HG02884 (cell line): ENCODE results near the gene RPS29.
"Not testable (repeated sequence)": the region's sequence is repeated elsewhere in the genome, so short reads cannot be mapped to it uniquely, and the experiment has no call there.

ENCODE experiments used
- ATAC-seq: cut with Tn5 transposase; IDR thresholded peaks from one replicate; pipeline ENCODE4 v1.9.1; 2021; ENCODE audit warnings: mild to moderate bottlenecking, moderate library complexity; ENCODE audit not compliant: unreplicated experiment

The RPS29 gene

GRCh38 chr14:49598485-49599300, 12.5 kb upstream of the RPS29 start, which contains the start of gene LRR1:
Gene LRR1 (plus strand): TSS chr14:49598940. CDS start chr14:49599021, 81 bp downstream.
- ATAC-seq = peak; percentile 40

DNA sequence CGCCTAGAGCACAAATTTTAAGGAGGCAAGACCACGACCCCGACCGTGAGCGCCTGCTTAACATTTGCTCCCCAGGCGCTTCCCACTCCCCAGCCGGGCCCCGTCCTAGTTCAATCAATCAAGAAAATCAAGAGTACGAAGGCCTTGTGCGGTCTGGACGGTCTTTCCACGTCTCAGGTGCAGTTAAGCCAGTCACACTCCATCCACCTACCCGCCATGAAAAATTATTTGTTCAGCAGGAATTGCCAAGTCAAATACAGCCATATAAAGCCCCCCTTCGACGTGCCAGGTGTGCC, 12.0 kb upstream of the RPS29 start:
- ATAC-seq = no peak

- no peak for ATAC-seq
Observed at GRCh38 chr14:49594347-49595091, 8.3 kb upstream of the RPS29 start.

DNA sequence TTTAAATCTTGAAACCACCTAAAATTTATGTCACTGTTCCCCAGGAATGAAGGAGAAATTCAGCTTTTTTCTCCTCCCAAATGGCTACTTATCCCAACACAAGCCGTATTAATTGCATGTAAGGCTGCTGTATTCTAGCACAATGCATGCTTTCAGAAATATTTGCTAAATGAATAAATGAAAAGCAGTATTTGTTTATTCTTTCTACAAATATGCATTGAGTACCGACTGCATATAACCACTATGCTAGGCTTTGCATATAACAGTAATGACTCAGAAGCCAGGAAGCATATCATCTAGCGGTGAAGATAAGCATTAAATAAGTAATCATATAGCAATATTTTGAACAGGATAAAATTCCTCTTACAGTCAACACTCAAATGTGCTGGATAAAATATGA, 6.8 kb upstream of the RPS29 start:
- no peak for ATAC-seq

GRCh38 chr14:49589387-49589786, 3.2 kb upstream of the RPS29 start:
- ATAC-seq = no peak

DNA sequence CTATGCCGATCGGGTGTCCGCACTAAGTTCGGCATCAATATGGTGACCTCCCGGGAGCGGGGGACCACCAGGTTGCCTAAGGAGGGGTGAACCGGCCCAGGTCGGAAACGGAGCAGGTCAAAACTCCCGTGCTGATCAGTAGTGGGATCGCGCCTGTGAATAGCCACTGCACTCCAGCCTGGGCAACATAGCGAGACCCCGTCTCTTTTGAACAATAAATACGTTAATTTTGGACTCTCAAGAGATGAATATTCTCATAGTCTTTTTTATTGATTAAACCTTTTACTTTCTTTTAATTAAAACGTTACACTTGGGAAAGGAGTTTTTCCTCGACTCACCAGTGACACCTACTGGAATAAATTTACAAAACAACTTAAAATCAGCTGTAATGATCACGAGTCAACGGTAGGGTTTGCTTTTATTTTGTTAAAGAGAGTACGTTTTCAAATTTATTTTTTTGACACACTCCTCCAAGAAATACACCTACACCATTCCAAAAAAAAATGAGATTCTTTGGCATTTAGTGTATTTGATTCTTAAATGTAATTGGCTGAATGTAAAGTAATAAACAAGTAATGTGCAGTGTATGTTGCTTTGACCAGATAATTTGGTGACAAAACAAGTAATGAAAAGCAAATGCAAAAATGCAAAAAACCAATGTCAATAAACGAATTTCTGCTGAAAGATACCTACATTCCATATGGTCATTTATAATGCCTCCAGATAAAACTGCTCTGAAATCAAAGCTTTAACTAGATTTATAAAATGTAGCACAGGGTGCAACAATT, 687 bp upstream of the RPS29 start:
- ATAC-seq = peak; percentile 17

- ATAC-seq = not testable (repeated sequence)
Observed at GRCh38 chr14:49584981-49585640, 1.1 kb downstream of the RPS29 start.

DNA sequence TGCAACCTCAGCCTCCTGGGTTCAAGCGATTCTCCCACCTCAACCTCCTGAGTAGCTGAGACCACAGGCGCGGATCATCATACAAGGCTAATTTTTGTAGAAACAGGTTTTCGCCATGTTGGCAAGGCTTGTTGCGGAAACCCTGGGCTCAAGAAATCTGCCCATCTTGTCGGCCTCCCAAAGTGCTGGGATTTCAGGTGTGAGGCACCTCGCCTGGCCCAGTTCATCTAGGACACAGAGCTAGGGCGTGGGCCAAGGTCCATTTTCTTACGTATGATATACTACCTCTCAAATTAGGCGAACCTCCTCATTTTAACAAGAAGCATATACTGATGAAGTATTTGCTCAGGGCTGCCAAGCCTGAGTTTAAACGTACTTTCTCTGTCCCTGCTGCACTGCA, 2.1 kb downstream of the RPS29 start:
- ATAC-seq = no peak

GRCh38 chr14:49583629-49584028, 2.6 kb downstream of the RPS29 start:
- no peak for ATAC-seq

- no peak for ATAC-seq
Observed at GRCh38 chr14:49582113-49582977, 3.8 kb downstream of the RPS29 start.

DNA sequence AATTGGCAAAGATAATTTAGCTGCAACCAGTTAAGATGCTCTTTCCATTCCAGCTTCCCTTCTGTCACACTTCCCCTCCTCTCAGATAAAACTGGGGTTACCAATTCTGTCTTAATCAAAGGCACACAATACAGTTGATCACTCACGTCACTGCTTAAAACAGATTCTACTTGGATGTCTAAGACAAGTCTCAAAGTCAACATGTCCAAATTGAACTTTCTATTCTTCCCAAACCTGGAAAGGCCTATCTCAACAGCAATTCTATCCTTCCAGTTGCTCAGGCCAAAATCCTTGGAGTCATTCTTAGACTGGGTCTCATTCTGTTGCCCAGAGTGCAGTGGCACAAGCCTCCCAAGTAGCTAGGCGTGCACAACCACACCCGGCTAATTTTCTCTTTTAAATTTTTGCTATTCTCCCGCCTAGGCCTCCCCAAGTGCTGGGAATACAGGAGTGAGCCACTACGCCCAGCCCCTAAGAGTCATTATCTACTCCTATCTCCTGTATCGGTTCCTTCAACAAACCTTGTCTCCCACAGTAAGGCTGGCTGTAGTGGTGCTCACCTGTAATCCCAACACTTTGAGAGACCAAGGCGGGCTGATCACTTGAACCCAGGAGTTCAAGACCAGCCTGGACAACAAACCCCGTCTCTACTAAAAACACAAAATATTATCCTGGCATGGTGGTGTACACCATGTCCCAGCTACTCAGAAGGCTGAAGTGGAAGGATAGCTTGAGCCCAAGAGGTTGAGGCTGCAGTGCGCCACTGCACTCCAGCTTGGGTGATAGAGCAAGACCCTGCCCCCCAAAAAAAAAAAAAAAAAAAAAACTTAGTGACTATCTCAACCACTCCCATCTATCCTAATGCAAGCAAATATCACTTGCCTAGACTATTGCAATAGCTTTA, 4.7 kb downstream of the RPS29 start:
- no peak for ATAC-seq

DNA sequence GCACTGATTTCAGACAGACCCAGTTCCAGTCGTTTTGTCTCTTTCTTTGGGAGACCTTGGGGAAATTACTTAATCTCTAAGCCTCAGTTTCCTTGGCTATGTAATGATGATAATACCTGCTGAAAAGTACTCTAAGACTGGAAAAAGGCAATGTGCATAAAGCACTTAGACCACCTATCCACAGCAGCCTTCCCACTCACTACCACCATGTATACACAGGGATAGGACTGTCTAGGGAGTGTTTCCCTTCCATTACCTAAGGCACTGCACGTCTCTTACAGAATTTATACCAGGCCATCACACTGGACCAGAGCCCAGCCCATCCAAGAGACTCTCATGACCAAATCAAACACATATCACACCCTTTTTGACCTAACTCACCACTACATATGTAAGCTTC, 6.3 kb downstream of the RPS29 start:
- no peak for ATAC-seq

GRCh38 chr14:49578141-49578540, 8.0 kb downstream of the RPS29 start:
- no peak for ATAC-seq

- no peak for ATAC-seq
Observed at GRCh38 chr14:49574038-49574437, 12.1 kb downstream of the RPS29 start.

- ATAC-seq = no peak
Observed at GRCh38 chr14:49569281-49569680, 16.9 kb downstream of the RPS29 start.

GRCh38 chr14:49566714-49567113, 19.5 kb downstream of the RPS29 start:
- no peak for ATAC-seq

- no peak for ATAC-seq
Observed at GRCh38 chr14:49559979-49560768, 26.0 kb downstream of the RPS29 start.

DNA sequence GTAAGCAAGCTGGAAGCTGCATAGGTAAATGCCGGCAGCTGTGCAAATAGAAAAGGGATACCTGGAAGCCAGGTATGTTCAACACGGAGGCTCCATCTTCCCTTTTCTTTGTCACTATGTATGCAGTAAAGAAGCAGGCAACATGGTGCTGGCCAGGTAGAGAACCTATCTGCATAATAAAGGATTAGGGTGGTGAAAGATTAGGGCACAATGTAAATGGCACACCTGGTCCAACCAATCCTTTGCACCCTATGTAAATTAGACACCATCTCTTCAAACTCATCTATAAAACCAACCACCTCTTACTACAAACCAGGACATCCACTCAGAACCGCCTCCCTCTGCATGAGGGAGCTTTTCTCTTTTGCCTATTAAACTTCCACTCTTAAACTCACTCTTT, 32.3 kb downstream of the RPS29 start:
- ATAC-seq = no peak
